Keratinocyte (primary cell): ENCODE results near the gene EXOC4. TPM values are rescaled to one million over a fixed set of nuclear protein-coding genes. Genes with fewer than 3 reads are reported as not detected.

Experiments
- DNase-seq: peaks from one replicate; pipeline ENCODE4 v3.0.0-alpha.2; 2011; ENCODE audit warnings: low read depth, missing footprints, low spot score
- FAIRE-seq: peaks from 2 replicates; lab custom pipeline; 2011; peaks lifted over from hg19 to GRCh38; lab: Jason Lieb, UNC
- H2AFZ ChIP-seq: 2 replicates; pipeline ENCODE4 v1.6.0; 2012; ENCODE audit warnings: low read length, control low read depth, inconsistent platforms; ENCODE audit not compliant: control insufficient read depth
- H3K27ac ChIP-seq: 2 replicates; pipeline ENCODE4 v1.5.1; 2011; ENCODE audit warnings: low read length; ENCODE audit not compliant: control insufficient read depth, insufficient read depth
- H3K27me3 ChIP-seq: 3 replicates; pipeline ENCODE4 v1.6.0; 2011; ENCODE audit warnings: low read length; ENCODE audit not compliant: control insufficient read depth, insufficient read depth; ENCODE audit errors: extremely low read depth
- H3K36me3 ChIP-seq, 2 experiments: 2 replicates in 1 of 2; 3 replicates in 1 of 2; pipeline ENCODE4 v1.5.1; 2011; ENCODE audit warnings: low read length in 2 of 2, mild to moderate bottlenecking in 1 of 2; ENCODE audit not compliant: control insufficient read depth in 2 of 2, insufficient read depth in 2 of 2; ENCODE audit errors: extremely low read depth in 1 of 2
- H3K4me1 ChIP-seq: 3 replicates; pipeline ENCODE4 v1.5.1; 2011; ENCODE audit warnings: low read length; ENCODE audit not compliant: control insufficient read depth, insufficient read depth; ENCODE audit errors: extremely low read depth
- H3K4me2 ChIP-seq: 3 replicates; pipeline ENCODE4 v1.6.0; 2011; ENCODE audit warnings: low read depth, low read length; ENCODE audit not compliant: control insufficient read depth, insufficient read depth; ENCODE audit errors: extremely low read depth
- H3K4me3 ChIP-seq, 3 experiments: fragments of 200-600 bp in 1 of 3; sonication (generic) in 1 of 3; 2 replicates in 2 of 3; 3 replicates in 1 of 3; pipeline ENCODE4 v1.5.1; 2011 to 2016; ENCODE audit warnings: low read length in 3 of 3, mild to moderate bottlenecking in 3 of 3, control low read depth in 2 of 3, inconsistent platforms in 1 of 3, low read depth in 1 of 3, mixed read lengths in 1 of 3, mixed run types in 1 of 3, moderate library complexity in 1 of 3; ENCODE audit not compliant: control insufficient read depth in 2 of 3, insufficient read depth in 2 of 3; ENCODE audit errors: extremely low read depth in 1 of 3
- H3K79me2 ChIP-seq: 2 replicates; pipeline ENCODE4 v1.6.0; 2012; ENCODE audit warnings: low read length; ENCODE audit not compliant: control insufficient read depth, insufficient read depth
- H3K9ac ChIP-seq: 3 replicates; pipeline ENCODE4 v1.6.0; 2011; ENCODE audit warnings: low read length; ENCODE audit not compliant: control insufficient read depth, insufficient read depth; ENCODE audit errors: extremely low read depth
- H3K9me1 ChIP-seq: 3 replicates; pipeline ENCODE4 v1.6.0; 2011; ENCODE audit warnings: low read length; ENCODE audit not compliant: control insufficient read depth, insufficient read depth; ENCODE audit errors: extremely low read depth
- H3K9me3 ChIP-seq: 2 replicates; pipeline ENCODE4 v1.5.1; 2012; ENCODE audit warnings: low read depth, low read length; ENCODE audit not compliant: control insufficient read depth
- H4K20me1 ChIP-seq: 3 replicates; pipeline ENCODE4 v1.6.0; 2011; ENCODE audit warnings: low read length; ENCODE audit not compliant: control insufficient read depth, insufficient read depth; ENCODE audit errors: extremely low read depth
- CTCF ChIP-seq, 3 experiments: IDR thresholded peaks in 1 of 3; conservative IDR thresholded peaks in 1 of 3; optimal IDR thresholded peaks in 1 of 3; 2 replicates in 2 of 3; 3 replicates in 1 of 3; pipeline versions ENCODE3 to v1.5.1; 2011; ENCODE audit warnings: low read length in 3 of 3, mild to moderate bottlenecking in 3 of 3, moderate library complexity in 2 of 3, control low read depth in 1 of 3, inconsistent platforms in 1 of 3; ENCODE audit not compliant: insufficient read depth in 2 of 3; ENCODE audit errors: extremely low read depth in 1 of 3
- EZH2 ChIP-seq: IDR thresholded peaks from one replicate; pipeline ENCODE4 v1.6.1; 2012; ENCODE audit warnings: inconsistent platforms, mild to moderate bottlenecking, low read length, moderate library complexity
- dilution Hi-C: fragments of 300-500 bp; cut with MboI; formaldehyde crosslinking; loops from one replicate; pipeline ENCODE4 v1.7.0; 2020; ENCODE audit warnings: low sequenced_read_pairs; ENCODE audit not compliant: extremely low pct_ligation_motif_present
- polyA plus RNA-seq, 5 experiments: library from polyadenylated mRNA; depleted of rRNA in 3 of 5; stranded (reverse) in 3 of 5; stranded (forward) in 1 of 5; unstranded in 1 of 5; fragments of >200 nt; gene quantifications; 1 replicate in 1 of 5; 2 replicates in 3 of 5; 3 replicates in 1 of 5; pipeline versions ENCODE4 v1.2.1 to v1.2.3, GENCODE V29; 2011 to 2012; ENCODE audit warnings: missing spikeins in 2 of 5, low read depth in 1 of 5, low replicate concordance in 1 of 5

EXOC4 gene
- polyA plus RNA-seq, 1 donor (not counting 4 experiments of a cell fraction or from before 2014, with no cell fraction given): 52.6 TPM

GRCh38 chr7:133360201-133360600 is 107.3 kb downstream of the EXOC4 start:
- Histone ChIP-seq H2AFZ (no peak overlapping the region), H4K20me1 (no peaks in the 10 kb centered on the region), H3K36me3 (no peaks in the 10 kb centered on the region), H3K4me3 (no peak overlapping the region), H3K9me3 (no peaks in the 10 kb centered on the region), H3K4me2 (no peak overlapping the region), H3K27ac (no peak overlapping the region), H3K4me1 (peaks cover 4% of the 10 kb centered on the region), H3K9me1 (no peaks in the 10 kb centered on the region), H3K9ac (no peak overlapping the region), H3K79me2 (no peaks in the 10 kb centered on the region), H3K27me3 (no peaks in the 10 kb centered on the region)
- DNase-seq (no peak), FAIRE-seq (no peak)
- TF ChIP-seq EZH2: no peak
- TF ChIP-seq CTCF (optimal IDR thresholded peaks at IDR 0.05 in 1 of 3, IDR thresholded peaks at IDR 0.05 in 1 of 3, conservative IDR thresholded peaks at IDR 0.05 in 1 of 3; ENCODE audit: extremely low read depth in 1 of 3, insufficient read depth in 2 of 3, low read length in 3 of 3): no peak
- dilution Hi-C loops: no loop called here

- no peaks in the 10 kb centered on the region for H3K36me3 ChIP-seq
- no peaks in the 10 kb centered on the region for H3K27me3 ChIP-seq
- H3K79me2 ChIP-seq: no peaks in the 10 kb centered on the region
- H3K9me3 ChIP-seq: no peaks in the 10 kb centered on the region
- no peak for TF ChIP-seq CTCF (optimal IDR thresholded peaks at IDR 0.05 in 1 of 3, IDR thresholded peaks at IDR 0.05 in 1 of 3, conservative IDR thresholded peaks at IDR 0.05 in 1 of 3; ENCODE audit: extremely low read depth in 1 of 3, insufficient read depth in 2 of 3, low read length in 3 of 3)
- no peak for TF ChIP-seq EZH2
- FAIRE-seq (no peak), DNase-seq (no peak)
- H4K20me1 ChIP-seq: no peaks in the 10 kb centered on the region
- no peak overlapping the region for H3K4me3 ChIP-seq
- H3K4me1 ChIP-seq: peaks cover 11% of the 10 kb centered on the region
- H3K4me2 ChIP-seq: no peak overlapping the region
- no peak overlapping the region for H2AFZ ChIP-seq
- no peak overlapping the region for H3K27ac ChIP-seq
- H3K9me1 ChIP-seq: no peaks in the 10 kb centered on the region
- dilution Hi-C loops: no loop called here
- H3K9ac ChIP-seq: no peak overlapping the region
These were observed 108.9 kb downstream of the EXOC4 start for GRCh38 chr7:133361806-133362205.
